GM13977 (cell line): ENCODE data around the gene ALG14.
"Not testable (repeated sequence)": the region's sequence is repeated elsewhere in the genome, so short reads cannot be mapped to it uniquely, and the experiment has no call there.

Experiments used
- DNase-seq: peaks from one replicate; pipeline ENCODE4 v3.0.0; 2012; ENCODE audit warnings: low spot score
- CTCF ChIP-seq: IDR thresholded peaks from 2 replicates; pipeline ENCODE4 v1.5.1; 2012; ENCODE audit warnings: mild to moderate bottlenecking, control low read depth; ENCODE audit not compliant: insufficient read depth; ENCODE audit errors: extremely low read depth, missing control alignments
- in situ Hi-C: fragments of 300-500 bp; cut with MboI; formaldehyde crosslinking; loops from one replicate; pipeline ENCODE4 v1.12.0; 2022; ENCODE audit warnings: low sequenced_read_pairs, low pct_unique_long_range_greater_than_20kb, mixed read lengths, inconsistent platforms; ENCODE audit not compliant: unreplicated experiment

The ALG14 gene

GRCh38 chr1:94951509-94952208 is 121.1 kb downstream of the ALG14 start:
- DNase-seq: no peak
- in situ Hi-C loops: no loop called here
- no peak for TF ChIP-seq CTCF

- DNase-seq: no peak
- in situ Hi-C loops: no loop called here
- no peak for TF ChIP-seq CTCF
These were observed 121.7 kb downstream of the ALG14 start for GRCh38 chr1:94951046-94951445.

- in situ Hi-C loops: no loop called here
- no peak for DNase-seq
- TF ChIP-seq CTCF: no peak
These were observed 122.8 kb downstream of the ALG14 start for GRCh38 chr1:94949681-94950661.

GRCh38 chr1:94947437-94947836 is 125.3 kb downstream of the ALG14 start:
- DNase-seq: no peak
- in situ Hi-C loops: no loop called here
- TF ChIP-seq CTCF: no peak

- no peak for DNase-seq
- in situ Hi-C loops: no loop called here
- TF ChIP-seq CTCF: no peak
These were observed 125.9 kb downstream of the ALG14 start for GRCh38 chr1:94946886-94947285.

- in situ Hi-C loops: no loop called here
- DNase-seq: no peak
- TF ChIP-seq CTCF: no peak
These were observed 130.3 kb downstream of the ALG14 start for GRCh38 chr1:94942171-94943128.

GRCh38 chr1:94941480-94941879 is 131.3 kb downstream of the ALG14 start:
- in situ Hi-C loops, DNase-seq: not testable (repeated sequence)
